Neutrophil (primary cell): ENCODE measurements around the gene VEGFB.

Experiments
- H3K27ac ChIP-seq: fragments of 200-600 bp; sonication (generic); 2 replicates; pipeline ENCODE4 v1.5.1; 2016; ENCODE audit warnings: mild to moderate bottlenecking, moderate library complexity
- H3K27me3 ChIP-seq: fragments of 200-600 bp; sonication (generic); 2 replicates; pipeline ENCODE4 v1.6.0; 2016; ENCODE audit warnings: mild to moderate bottlenecking
- H3K36me3 ChIP-seq: fragments of 200-600 bp; sonication (generic); 2 replicates; pipeline ENCODE4 v1.5.1; 2017
- H3K4me1 ChIP-seq, 2 experiments: fragments of 200-600 bp in 1 of 2; sonication (generic) in 1 of 2; 1 replicate in 1 of 2; 2 replicates in 1 of 2; pipeline versions ENCODE4 v1.5.1 to v1.6.1; 2013 to 2016; ENCODE audit warnings: low read depth in 1 of 2, low read length in 1 of 2, mild to moderate bottlenecking in 1 of 2, moderate library complexity in 1 of 2; ENCODE audit not compliant: control insufficient read depth in 1 of 2, insufficient read depth in 1 of 2
- H3K4me3 ChIP-seq, 2 experiments: fragments of 200-600 bp in 1 of 2; sonication (generic) in 1 of 2; 1 replicate in 1 of 2; 2 replicates in 1 of 2; pipeline ENCODE4 v1.5.1; 2013 to 2016; ENCODE audit warnings: low read depth in 1 of 2, low read length in 1 of 2, mild to moderate bottlenecking in 1 of 2, moderate library complexity in 1 of 2
- H3K9me3 ChIP-seq: fragments of 200-600 bp; sonication (generic); 2 replicates; pipeline ENCODE4 v1.5.1; 2016
- CTCF ChIP-seq: fragments of 200-600 bp; sonication (generic); IDR thresholded peaks from 2 replicates; pipeline ENCODE4 v1.5.1; 2016; ENCODE audit warnings: antibody characterized with exemption

VEGFB gene

DNA sequence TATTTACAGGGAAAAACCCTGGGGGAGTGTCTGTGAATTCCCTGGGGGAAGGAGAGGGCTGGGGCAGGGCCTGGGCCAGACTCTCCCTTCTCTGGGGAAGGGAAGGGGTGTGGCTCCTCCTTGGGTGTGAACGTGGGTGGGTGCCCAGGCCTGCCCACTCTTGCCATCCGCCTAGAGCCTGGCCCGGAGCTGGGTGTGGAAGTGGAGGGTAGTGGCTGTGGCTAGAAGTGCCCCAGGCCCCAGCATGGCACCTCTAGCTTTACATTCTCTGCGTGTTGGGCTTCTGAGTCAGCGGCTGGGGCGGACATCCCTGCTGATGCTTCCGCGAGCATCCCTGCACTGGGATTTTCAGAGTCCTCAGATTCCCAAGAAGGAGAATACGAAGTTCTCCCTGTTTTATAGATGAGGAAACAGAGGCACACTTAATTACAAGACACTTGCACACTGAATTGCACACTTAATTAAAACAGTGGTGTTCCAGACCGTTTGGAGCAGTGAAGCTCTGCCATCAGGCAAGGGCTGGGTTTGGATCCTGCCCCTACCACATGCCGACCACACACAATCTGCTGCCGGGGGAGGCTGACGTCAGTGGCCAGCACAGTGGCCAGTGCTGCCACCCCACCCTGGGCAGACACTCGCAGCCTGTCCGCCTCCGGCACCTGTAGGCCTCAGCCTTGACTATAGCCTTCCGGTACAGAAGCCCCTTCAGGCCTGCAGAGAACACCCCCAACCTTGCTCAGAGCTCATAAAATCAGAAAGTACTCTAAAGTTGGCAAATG is 42.5 kb downstream of the VEGFB start:
- no peaks in the 10 kb centered on the region for H3K27me3 ChIP-seq
- no peak overlapping the region for H3K4me3 ChIP-seq
- no peak overlapping the region for H3K27ac ChIP-seq
- peaks cover 40% of the 10 kb centered on the region for H3K36me3 ChIP-seq
- TF ChIP-seq CTCF: no peak
- peaks cover 2 to 5% of the 10 kb centered on the region in 2 experiments for H3K4me1 ChIP-seq
- H3K9me3 ChIP-seq: no peaks in the 10 kb centered on the region

DNA sequence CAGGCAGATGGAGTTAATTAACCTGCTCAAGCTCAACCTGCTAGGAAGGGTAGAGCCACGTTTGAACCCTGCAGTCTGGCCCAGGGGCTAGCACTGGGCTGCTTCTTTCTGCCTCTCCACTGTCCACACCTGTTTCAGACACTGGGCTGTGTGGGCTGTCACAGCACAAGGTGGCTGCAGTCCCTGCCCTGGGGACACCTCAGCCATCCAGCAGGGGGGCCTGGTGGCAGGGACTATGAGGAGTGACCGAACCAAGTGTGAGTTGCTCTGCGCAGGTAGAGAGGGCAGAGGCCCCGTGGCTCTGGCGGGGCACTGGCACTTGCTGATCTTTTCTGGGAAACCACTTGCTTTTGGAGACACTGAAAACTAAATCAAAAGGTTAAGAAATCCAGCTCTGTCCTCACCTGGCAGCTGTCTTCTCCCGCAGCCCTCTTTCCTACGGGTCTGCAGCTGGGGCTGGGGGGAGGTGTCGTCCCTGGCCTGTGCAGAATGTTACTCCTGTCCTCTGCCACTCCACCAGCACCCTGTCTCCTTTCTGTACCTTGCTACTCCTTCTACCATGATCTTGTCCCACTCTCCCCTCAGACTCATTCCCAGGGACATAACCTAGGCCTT is 44.3 kb downstream of the VEGFB start:
- TF ChIP-seq CTCF: no peak
- no peaks in the 10 kb centered on the region for H3K9me3 ChIP-seq
- peaks cover 4 to 6% of the 10 kb centered on the region in 2 experiments for H3K4me1 ChIP-seq
- H3K27ac ChIP-seq: no peak overlapping the region
- no peak overlapping the region for H3K4me3 ChIP-seq
- peaks cover 46% of the 10 kb centered on the region for H3K36me3 ChIP-seq
- H3K27me3 ChIP-seq: no peaks in the 10 kb centered on the region

GRCh38 chr11:64281957-64282770 is 47.8 kb downstream of the VEGFB start:
- no peak for TF ChIP-seq CTCF
- no peak overlapping the region for H3K27ac ChIP-seq
- H3K4me1 ChIP-seq: peaks cover 20 to 26% of the 10 kb centered on the region in 2 experiments
- H3K4me3 ChIP-seq: no peak overlapping the region
- no peaks in the 10 kb centered on the region for H3K27me3 ChIP-seq
- peaks cover 25% of the 10 kb centered on the region for H3K36me3 ChIP-seq
- no peaks in the 10 kb centered on the region for H3K9me3 ChIP-seq

DNA sequence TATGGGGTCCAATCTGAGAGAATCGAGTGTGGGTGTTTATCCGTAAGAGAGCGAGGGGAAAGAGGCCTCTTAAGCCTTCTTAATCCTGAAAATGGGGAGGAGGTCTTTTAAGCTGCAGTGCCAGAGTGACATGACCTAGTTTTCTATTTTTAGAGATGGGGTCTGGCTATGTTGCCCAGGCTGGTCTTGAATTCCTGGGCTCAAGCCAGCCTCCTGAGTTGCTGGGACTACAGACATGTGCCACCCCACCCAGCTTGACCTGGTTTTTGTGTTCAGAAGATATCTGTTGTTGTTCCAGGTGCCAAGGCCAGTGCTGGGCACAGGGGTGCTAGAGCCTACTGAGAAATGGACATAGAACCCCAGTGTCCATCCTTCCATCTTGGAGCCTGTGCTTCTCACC is 48.7 kb downstream of the VEGFB start:
- H3K4me1 ChIP-seq: peaks cover 20 to 26% of the 10 kb centered on the region in 2 experiments
- H3K4me3 ChIP-seq: no peak overlapping the region

More for the DNA sequence above, 48.7 kb downstream of the VEGFB start:
- Histone ChIP-seq H3K27me3 (no peaks in the 10 kb centered on the region), H3K9me3 (no peaks in the 10 kb centered on the region), H3K36me3 (peaks cover 18% of the 10 kb centered on the region), H3K27ac (peak overlapping the region; percentile 20)
- TF ChIP-seq CTCF: no peak
